Measurements from ENCODE around the gene TLK2.

GRCh38 chr17:62614142-62614541, 135.5 kb downstream of the TLK2 start:
- TF ChIP-seq EP300 (IDR thresholded peaks at IDR 0.05) (no peak), POLR2A (IDR thresholded peaks at IDR 0.05) (no peak)
- TF ChIP-seq, protein P1, sequence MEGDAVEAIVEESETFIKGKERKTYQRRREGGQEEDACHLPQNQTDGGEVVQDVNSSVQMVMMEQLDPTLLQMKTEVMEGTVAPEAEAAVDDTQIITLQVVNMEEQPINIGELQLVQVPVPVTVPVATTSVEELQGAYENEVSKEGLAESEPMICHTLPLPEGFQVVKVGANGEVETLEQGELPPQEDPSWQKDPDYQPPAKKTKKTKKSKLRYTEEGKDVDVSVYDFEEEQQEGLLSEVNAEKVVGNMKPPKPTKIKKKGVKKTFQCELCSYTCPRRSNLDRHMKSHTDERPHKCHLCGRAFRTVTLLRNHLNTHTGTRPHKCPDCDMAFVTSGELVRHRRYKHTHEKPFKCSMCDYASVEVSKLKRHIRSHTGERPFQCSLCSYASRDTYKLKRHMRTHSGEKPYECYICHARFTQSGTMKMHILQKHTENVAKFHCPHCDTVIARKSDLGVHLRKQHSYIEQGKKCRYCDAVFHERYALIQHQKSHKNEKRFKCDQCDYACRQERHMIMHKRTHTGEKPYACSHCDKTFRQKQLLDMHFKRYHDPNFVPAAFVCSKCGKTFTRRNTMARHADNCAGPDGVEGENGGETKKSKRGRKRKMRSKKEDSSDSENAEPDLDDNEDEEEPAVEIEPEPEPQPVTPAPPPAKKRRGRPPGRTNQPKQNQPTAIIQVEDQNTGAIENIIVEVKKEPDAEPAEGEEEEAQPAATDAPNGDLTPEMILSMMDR (IDR thresholded peaks at IDR 0.05) = no peak

Measured in suprapubic skin (tissue), 3 donors.